BLaER1 treated with 17β-estradiol and CSF1 and Interleukin-3, amounts not matched to agents 10 nM and 100 nM (cell line): ENCODE data around the gene MTG2.

Experiments used
- H3K27ac ChIP-seq, 11 experiments: shearing (Covaris generic); formaldehyde crosslinking; 2 replicates each; pipeline ENCODE4 v1.8.1; 2022
- H3K27me3 ChIP-seq, 11 experiments: shearing (Covaris generic); formaldehyde crosslinking; 2 replicates each; pipeline ENCODE4 v1.8.1; 2022
- H3K36me3 ChIP-seq, 11 experiments: shearing (Covaris generic); formaldehyde crosslinking; 2 replicates each; pipeline ENCODE4 v1.8.1; 2022
- H3K4me1 ChIP-seq, 10 experiments: shearing (Covaris generic); formaldehyde crosslinking; 2 replicates each; pipeline ENCODE4 v1.8.1; 2022
- H3K4me2 ChIP-seq, 11 experiments: shearing (Covaris generic); formaldehyde crosslinking; 2 replicates each; pipeline ENCODE4 v1.8.1; 2022
- H3K4me3 ChIP-seq, 10 experiments: shearing (Covaris generic); formaldehyde crosslinking; 2 replicates each; pipeline ENCODE4 v1.8.1; 2022
- H3K9ac ChIP-seq, 11 experiments: shearing (Covaris generic); formaldehyde crosslinking; 2 replicates each; pipeline ENCODE4 v1.8.1; 2022
- H3K9me3 ChIP-seq, 11 experiments: shearing (Covaris generic); formaldehyde crosslinking; replicated peaks in 1 of 11; 2 replicates each; pipeline ENCODE4 v1.8.1; 2022
- H4K20me1 ChIP-seq, 11 experiments: shearing (Covaris generic); formaldehyde crosslinking; 2 replicates each; pipeline ENCODE4 v1.8.1; 2022
- Cebpa-rat ChIP-seq, 11 experiments: shearing (Covaris generic); IDR thresholded peaks; 2 replicates each; pipeline ENCODE4 v1.8.1; 2022

The MTG2 gene

DNA sequence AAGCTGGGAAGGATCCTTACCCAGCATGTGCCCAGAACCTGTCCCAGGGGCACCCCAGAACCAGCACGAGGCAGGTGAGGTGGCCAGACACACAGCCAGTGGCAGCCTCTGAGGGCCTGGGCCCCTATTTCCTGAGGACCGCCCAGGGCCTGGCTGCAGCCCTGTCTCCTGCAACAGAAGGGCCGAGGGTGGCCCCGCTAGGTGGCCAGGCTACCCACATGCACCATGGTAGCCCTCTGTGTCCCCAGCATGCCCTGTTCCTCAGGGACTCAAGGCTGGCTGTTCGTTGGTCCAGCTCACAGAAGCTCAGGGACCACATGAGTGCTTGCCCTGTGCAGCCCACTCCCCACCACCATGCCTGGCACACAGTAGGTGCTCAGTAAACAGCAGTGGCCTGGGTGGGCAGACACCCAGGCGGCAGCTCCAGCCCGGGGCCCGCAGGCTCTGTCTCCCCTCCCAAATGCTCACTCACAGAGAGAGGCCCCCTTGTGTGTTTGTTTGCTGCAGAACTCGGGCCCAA is 29.0 kb downstream of the MTG2 start:
- no peak for TF ChIP-seq Cebpa-rat (IDR thresholded peaks at IDR 0.05)
- Histone ChIP-seq H4K20me1 (peaks cover 0 to 84% (median 29%) of the 10 kb centered on the region in 11 experiments; a peak in 17 of 22 replicates), H3K36me3 (no peaks in the 10 kb centered on the region), H3K9ac (no peak overlapping the region), H3K4me3 (no peak overlapping the region), H3K27me3 (peaks cover 0 to 32% (median 10%) of the 10 kb centered on the region in 11 experiments; a peak in 13 of 22 replicates), H3K4me2 (peak overlapping the region in 2 of 11 experiments; percentile 2 to 10; a peak in 3 of 22 replicates), H3K4me1 (peaks cover 5 to 78% (median 59%) of the 10 kb centered on the region in 10 experiments; a peak in 19 of 20 replicates), H3K27ac (no peak overlapping the region), H3K9me3 (no peaks in the 10 kb centered on the region)

DNA sequence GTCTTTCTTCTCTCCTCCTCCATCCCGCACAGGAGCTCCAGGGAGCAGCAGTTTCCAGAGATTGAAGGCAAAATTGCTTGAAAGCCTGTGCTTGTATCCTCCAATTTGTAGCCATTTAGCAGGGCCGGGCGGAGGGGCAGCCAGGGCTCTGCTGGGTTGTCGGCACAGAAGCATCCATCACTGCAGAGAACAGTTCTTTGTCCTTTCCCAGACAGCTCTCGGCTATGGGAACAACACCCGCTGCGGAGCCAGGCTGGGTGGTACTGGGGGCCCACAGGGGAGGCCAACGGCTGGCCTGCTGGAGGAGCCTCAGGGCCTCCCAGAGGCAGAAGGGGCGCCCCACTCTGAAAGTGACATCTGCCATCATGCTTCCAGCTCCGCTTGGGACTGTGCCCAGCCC is 29.5 kb downstream of the MTG2 start:
- no peak for TF ChIP-seq Cebpa-rat (IDR thresholded peaks at IDR 0.05)
- Histone ChIP-seq H4K20me1 (peaks cover 0 to 85% (median 34%) of the 10 kb centered on the region in 11 experiments; a peak in 18 of 22 replicates), H3K9me3 (no peaks in the 10 kb centered on the region), H3K27ac (no peak overlapping the region), H3K27me3 (peaks cover 2 to 37% (median 14%) of the 10 kb centered on the region in 11 experiments; a peak in 20 of 22 replicates), H3K4me3 (no peak overlapping the region), H3K9ac (no peak overlapping the region), H3K4me1 (peaks cover 5 to 80% (median 59%) of the 10 kb centered on the region in 10 experiments; a peak in 19 of 20 replicates), H3K36me3 (no peaks in the 10 kb centered on the region), H3K4me2 (peak overlapping the region in 2 of 11 experiments; percentile 2 to 10; a peak in 3 of 22 replicates)

DNA sequence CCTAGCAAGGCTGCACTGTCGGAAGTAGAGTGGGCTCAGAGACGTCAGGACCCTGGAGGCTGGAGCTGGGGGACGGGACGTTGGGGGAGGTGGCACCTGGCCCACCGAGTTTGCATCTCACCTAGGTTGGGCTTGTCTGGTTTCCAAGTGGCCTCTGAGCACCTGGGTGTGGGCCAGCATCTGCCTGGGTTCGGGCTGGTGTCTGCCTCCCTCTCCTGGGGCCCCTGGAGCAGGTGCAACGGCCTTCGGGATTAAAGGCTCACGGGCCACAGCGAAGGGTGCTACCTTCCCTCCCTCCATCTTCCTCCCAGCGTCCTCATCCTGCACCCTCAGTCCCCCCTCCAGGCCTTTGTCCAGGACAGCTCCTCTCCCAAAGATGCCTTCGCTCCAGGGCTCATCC is 31.2 kb downstream of the MTG2 start:
- no peak for TF ChIP-seq Cebpa-rat (IDR thresholded peaks at IDR 0.05)
- no peak overlapping the region for H3K4me3 ChIP-seq
- H3K4me2 ChIP-seq: peak overlapping the region in 9 of 11 experiments; percentile 44 to 99 (median 87); a peak in 14 of 22 replicates
- no peak overlapping the region for H3K27ac ChIP-seq
- H3K27me3 ChIP-seq: peaks cover 19 to 55% (median 32%) of the 10 kb centered on the region in 11 experiments
- H3K36me3 ChIP-seq: no peaks in the 10 kb centered on the region
- H3K9ac ChIP-seq: no peak overlapping the region
- peaks cover 5 to 85% (median 66%) of the 10 kb centered on the region in 10 experiments; a peak in 19 of 20 replicates for H3K4me1 ChIP-seq
- peaks cover 0 to 88% (median 51%) of the 10 kb centered on the region in 11 experiments; a peak in 19 of 22 replicates for H4K20me1 ChIP-seq
- H3K9me3 ChIP-seq: no peaks in the 10 kb centered on the region

DNA sequence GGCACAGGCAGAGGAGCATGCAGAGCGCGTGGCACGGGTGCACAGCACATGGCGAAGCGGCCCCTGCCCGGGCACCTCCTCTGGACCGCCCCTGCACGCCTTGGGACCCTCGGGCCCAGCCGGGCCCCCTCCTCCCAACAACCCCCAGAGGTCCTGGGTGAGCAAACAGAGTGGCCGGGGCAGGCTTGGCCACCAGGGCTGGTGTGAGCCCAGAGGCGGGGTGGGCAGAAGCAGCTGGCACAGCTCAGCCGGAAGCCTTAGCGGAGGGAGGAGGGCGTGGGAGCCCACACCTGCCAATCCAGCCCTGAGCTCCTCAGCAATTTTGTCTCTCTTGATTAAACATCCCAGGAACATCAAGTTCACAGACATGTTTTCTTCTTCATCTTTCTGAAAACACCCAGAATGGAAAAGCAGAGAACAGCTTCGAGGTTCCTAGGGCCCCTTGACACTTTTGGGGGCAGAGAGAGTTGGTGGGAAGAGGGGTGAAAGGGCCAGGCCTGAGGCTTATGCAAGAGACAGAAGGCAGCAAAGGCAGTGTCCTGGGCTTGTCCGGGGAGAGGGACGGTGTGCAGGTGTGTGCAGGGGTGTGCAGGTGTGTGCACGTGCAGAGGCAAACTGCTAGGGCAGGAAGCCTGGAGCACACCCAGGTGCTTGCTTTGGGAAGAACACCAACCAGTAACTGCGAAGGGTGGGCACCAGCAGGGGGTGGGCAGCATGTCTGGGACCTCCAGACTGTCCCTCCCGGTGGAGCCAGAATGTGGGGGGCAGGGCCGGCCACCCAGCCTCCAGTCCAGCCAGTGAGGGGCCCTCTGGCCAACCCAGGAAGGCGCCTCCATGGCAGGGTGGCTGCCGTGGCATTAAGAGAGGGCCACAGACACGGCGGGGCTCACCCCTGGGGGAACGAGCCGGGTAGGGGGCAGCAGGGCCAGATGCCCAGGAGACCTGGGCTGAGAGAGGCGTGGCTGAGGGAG is 32.5 kb downstream of the MTG2 start:
- H3K36me3 ChIP-seq: no peaks in the 10 kb centered on the region
- peaks cover 31 to 66% (median 44%) of the 10 kb centered on the region in 11 experiments for H3K27me3 ChIP-seq
- peak overlapping the region in 3 of 11 experiments; percentile 9 to 41 (median 23); a peak in 1 of 22 replicates for H3K9ac ChIP-seq
- H4K20me1 ChIP-seq: peaks cover 0 to 88% (median 59%) of the 10 kb centered on the region in 11 experiments; a peak in 20 of 22 replicates
- peaks cover 13 to 87% (median 68%) of the 10 kb centered on the region in 10 experiments; a peak in 19 of 20 replicates for H3K4me1 ChIP-seq
- no peaks in the 10 kb centered on the region for H3K9me3 ChIP-seq
- H3K4me3 ChIP-seq: no peak overlapping the region; a peak in 1 of 20 replicates
- TF ChIP-seq Cebpa-rat (IDR thresholded peaks at IDR 0.05): no peak
- H3K27ac ChIP-seq: no peak overlapping the region
- peak overlapping the region in 10 of 11 experiments; percentile 6 to 99 (median 83); a peak in 19 of 22 replicates for H3K4me2 ChIP-seq

DNA sequence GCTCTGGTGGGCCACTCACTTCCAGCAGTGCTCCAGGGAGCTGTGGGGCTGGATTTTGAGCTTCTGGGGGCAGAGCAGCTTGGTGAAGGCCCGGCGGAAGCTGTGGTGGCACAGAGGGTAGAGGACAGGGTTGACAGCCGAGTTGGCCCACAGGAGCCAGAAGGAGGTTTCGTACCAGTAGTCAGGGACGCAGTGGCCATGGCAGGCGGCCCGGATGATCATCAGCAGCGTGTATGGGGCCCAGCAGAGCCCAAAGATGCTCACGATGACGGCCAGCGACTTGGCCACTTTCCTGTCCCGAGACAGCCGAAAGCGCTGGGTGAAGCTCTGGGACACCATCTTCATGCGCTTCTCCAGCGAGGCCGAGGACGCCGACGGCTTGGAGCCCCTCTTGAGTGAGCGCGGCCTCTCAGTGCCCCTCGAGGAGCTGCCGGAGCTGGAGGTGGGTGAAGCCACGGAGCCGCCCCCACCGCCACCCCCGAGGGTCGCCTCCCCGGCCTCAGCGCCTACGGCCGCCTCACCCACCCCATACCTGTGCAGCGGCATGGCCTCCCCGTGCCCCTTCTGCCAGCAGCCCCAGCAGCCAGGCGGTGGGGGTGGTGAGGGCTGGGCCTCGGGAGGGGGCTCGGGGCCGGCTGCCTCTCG is 33.3 kb downstream of the MTG2 start:
- Histone ChIP-seq H3K9me3 (no peaks in the 10 kb centered on the region), H3K27ac (no peak overlapping the region), H4K20me1 (peaks cover 0 to 88% (median 66%) of the 10 kb centered on the region in 11 experiments; a peak in 20 of 22 replicates), H3K4me1 (peaks cover 20 to 87% (median 71%) of the 10 kb centered on the region in 10 experiments; a peak in 19 of 20 replicates), H3K9ac (peak overlapping the region in 3 of 11 experiments; percentile 4 to 41 (median 23); a peak in 1 of 22 replicates), H3K27me3 (peaks cover 39 to 74% (median 52%) of the 10 kb centered on the region in 11 experiments), H3K4me3 (no peak overlapping the region; a peak in 1 of 20 replicates), H3K4me2 (peak overlapping the region in 9 of 11 experiments; percentile 44 to 99 (median 87); a peak in 19 of 22 replicates), H3K36me3 (no peaks in the 10 kb centered on the region)
- no peak for TF ChIP-seq Cebpa-rat (IDR thresholded peaks at IDR 0.05)

DNA sequence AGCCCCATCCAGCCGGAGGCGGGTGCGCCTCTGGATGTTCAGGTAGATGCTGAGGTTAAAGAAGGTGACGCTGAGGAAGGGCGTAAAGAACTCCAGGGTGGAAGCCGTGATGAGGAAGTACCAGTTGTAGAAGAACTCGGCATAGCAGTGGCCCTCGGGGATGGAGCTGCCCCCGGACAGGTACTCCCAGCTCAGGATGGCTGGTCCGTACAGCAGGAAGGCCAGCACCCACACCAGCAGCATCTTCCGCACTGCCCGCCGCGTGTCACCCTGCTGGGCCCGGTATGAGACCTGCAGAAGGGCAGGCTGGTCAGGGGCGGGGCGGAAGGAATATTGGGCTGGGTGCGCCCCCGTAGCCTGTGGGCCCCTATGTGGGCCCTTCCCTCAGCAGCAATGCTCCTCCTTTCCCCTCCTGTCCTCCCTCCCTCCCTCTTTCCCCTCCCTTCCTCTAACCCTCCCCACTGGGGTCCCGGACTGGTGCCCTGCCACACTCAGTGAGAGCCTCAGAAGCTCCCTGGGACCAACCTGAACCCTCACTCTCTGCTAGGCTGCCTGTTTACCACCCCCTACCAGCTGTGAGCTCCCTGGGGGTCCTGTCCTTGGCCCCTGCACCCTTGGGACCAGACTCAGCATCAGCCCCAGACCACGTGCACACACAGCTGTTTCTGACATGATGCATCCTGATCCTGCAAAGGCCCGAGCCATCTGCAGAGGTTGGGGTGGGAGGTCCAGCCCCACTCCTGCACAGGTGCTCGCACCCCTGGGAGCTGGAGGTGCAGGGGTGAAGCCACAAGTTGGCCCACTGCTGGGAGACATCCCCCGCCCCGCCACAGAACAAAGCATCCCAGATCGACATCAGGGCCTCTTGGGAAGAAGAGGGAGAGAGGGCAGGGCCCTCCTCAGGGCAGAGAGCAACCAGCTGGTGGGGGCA is 34.1 kb downstream of the MTG2 start:
- H3K4me1 ChIP-seq: peaks cover 23 to 81% (median 71%) of the 10 kb centered on the region in 10 experiments; a peak in 19 of 20 replicates
- no peak overlapping the region for H3K27ac ChIP-seq
- no peak for TF ChIP-seq Cebpa-rat (IDR thresholded peaks at IDR 0.05)
- 0 out of 22 replicates have a peak overlapping the region, but pooled peaks of 1 of the 11 experiments have one; percentile 4 for H3K9ac ChIP-seq
- no peaks in the 10 kb centered on the region for H3K9me3 ChIP-seq
- H3K4me2 ChIP-seq: peak overlapping the region in 9 of 11 experiments; percentile 18 to 99 (median 87); a peak in 18 of 22 replicates
- peaks cover 47 to 82% (median 60%) of the 10 kb centered on the region in 11 experiments for H3K27me3 ChIP-seq
- H4K20me1 ChIP-seq: peaks cover 0 to 88% (median 74%) of the 10 kb centered on the region in 11 experiments; a peak in 20 of 22 replicates
- no peaks in the 10 kb centered on the region for H3K36me3 ChIP-seq
- no peak overlapping the region for H3K4me3 ChIP-seq

DNA sequence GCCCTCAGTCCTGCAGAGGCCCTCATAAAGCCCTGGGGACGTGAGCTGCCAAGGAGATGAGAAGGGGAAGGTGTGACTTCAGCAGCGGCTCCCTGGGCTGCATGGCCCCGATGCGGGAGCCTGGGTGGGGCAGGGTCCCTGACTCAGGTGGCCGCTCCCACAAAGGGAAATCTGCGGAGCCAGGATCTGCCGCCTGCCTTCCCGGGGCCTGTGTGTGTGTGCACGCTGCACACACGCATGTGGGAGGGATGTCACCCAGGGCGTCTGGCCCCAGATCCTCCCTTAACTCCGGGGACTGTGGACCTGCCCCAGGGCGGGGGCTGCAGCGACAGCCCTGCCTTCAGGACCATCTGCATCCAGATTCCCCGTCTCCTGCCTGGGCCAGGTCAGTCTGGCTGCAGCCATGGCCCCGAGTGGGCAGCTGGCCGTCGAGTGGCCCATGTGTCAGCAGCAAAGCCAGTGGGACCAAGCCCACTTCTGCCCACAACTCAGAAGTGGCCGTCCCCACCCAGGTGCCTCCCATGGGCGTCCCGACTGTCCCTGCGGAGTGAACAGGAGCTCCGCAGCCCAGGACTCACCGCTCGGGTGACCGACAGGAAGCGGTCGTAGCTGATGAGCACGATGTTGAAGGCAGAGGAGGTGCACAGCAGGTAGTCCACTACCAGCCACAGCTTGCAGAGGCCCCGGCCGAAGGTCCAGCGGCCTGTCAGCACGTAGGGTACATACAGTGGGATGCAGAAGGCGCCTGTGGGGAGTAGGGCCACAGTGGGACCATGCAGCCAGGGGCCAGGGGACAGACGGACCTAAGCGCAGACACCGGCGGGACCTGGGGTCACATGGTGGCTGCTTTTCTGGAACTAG is 35.3 kb downstream of the MTG2 start:
- Histone ChIP-seq H3K4me2 (peak overlapping the region in 9 of 11 experiments; percentile 18 to 99 (median 87); a peak in 16 of 22 replicates), H3K9ac (no peak overlapping the region), H3K9me3 (no peaks in the 10 kb centered on the region), H3K4me1 (peaks cover 23 to 79% (median 71%) of the 10 kb centered on the region in 10 experiments; a peak in 19 of 20 replicates), H4K20me1 (peaks cover 0 to 94% (median 79%) of the 10 kb centered on the region in 11 experiments; a peak in 20 of 22 replicates), H3K4me3 (no peak overlapping the region), H3K36me3 (no peaks in the 10 kb centered on the region), H3K27ac (no peak overlapping the region), H3K27me3 (peaks cover 59 to 95% (median 72%) of the 10 kb centered on the region in 11 experiments)
- no peak for TF ChIP-seq Cebpa-rat (IDR thresholded peaks at IDR 0.05)
